ENCODE measurements around the gene CFAP52.
"Not testable (repeated sequence)": the region's sequence is repeated elsewhere in the genome, so short reads cannot be mapped to it uniquely, and the experiment has no call there.

The CFAP52 gene

DNA sequence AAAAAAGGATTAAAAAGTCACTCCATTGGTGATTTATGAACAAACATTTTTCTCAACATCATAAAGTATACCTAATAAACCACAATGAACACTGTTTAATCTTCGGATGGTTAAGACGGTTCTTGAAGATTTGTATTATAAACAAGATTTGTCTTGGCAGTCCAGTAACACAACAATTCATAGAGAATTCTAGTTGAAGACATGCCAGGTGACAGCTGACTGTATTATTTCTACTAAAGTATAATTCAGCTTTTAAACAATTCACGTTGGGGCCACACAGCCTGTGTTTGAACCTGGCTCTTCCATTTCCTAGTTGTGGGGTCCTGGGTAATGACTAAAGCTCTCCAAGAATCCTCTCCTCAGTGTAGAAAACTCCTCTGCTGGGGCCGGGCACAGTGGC, 22.8 kb upstream of the CFAP52 start:
- Mint-ChIP-seq H3K27ac (peak overlapping the region in 1 of 2 donors; percentile 29), H3K9me3 (no peaks in the 10 kb centered on the region), H3K36me3 (ENCODE audit: insufficient read depth) (peaks cover 23% of the 10 kb centered on the region), H3K4me1 (ENCODE audit: low read depth in 2 of 2) (peaks cover 0 to 2% of the 10 kb centered on the region in 2 donors), H3K4me3 (no peak overlapping the region), H3K27me3 (no peaks in the 10 kb centered on the region)
- DNase-seq, result no peak
- ATAC-seq (replicated peaks), result no peak

DNA sequence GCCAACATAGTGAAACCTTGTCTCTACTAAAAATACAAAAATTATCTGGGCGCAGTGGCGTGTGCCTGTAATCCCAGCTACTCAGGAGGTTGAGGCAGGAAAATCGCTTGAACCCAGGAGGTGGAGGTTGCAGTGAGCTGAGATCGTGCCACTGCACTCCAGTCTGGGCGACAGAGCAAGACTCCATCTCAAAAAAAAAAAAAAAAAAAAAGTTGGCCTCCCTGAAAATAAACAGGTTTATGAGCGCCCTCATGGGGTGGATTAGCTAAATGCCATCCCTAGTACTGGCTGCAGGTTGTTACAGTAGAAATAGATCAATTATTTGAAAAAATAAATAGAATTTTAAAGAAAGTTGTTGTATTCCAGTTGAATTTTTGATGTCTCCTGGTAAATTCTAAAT, 21.7 kb upstream of the CFAP52 start:
- H3K4me1 Mint-ChIP-seq (ENCODE audit: low read depth in 2 of 2); H3K27me3 Mint-ChIP-seq; ATAC-seq (replicated peaks); H3K27ac Mint-ChIP-seq; H3K9me3 Mint-ChIP-seq; H3K4me3 Mint-ChIP-seq: not testable (repeated sequence)
- peak; percentile 27 to 40 (median 37) for DNase-seq
- H3K36me3 Mint-ChIP-seq (ENCODE audit: insufficient read depth), result peaks cover 22% of the 10 kb centered on the region

DNA sequence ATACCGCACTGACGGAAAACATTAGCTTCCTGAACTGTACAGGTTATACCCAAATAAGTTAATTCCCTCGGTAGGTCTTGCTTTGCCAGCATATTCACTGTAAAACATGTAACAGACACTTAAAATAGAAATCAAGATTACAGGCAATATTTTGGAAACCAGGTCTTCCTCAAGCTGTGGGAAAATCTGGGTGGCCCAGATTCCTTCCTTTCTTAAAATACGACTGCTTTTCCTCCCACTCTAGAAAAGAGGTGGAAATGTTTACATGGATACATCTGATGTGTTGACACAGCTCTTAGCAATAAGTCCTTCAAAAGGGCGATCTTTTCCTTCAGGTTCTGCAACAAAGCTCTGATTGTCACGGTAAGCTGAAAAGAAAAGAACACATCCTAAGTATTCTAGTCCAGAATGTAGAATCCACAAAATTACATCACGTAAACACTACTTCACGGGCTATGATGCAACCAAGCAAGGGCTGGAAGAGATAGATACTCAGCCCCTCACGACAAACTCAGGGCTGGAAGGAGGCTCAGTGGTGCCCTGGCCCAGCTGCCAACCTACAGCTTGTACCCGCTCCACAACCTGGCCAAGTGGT, 19.2 kb upstream of the CFAP52 start:
- Mint-ChIP-seq H3K4me3 (no peak overlapping the region), H3K36me3 (ENCODE audit: insufficient read depth) (peaks cover 21% of the 10 kb centered on the region), H3K27ac (no peak overlapping the region), H3K9me3 (no peaks in the 10 kb centered on the region), H3K27me3 (no peaks in the 10 kb centered on the region), H3K4me1 (ENCODE audit: low read depth in 2 of 2) (peaks cover 2% of the 10 kb centered on the region in 2 donors)
- ATAC-seq (replicated peaks), result no peak
- DNase-seq, result no peak

DNA sequence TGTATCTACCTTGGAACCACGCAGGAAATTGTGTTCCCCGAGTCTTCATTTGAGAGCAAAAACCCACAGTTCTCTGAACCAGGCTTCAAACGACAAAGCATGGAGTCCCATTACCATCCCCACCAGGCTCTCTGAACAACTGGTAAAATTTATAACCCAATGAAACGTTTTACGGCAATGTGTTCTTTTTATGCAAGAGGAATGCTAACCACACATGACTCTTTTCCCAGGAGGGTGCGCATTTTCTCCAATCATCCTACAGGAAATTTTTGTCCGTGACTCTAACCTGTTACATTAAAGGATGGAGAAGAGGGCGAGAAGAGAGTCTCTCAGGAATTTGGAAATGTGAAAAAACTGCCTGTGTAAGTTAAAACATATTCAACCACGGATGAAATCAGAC, 18.6 kb upstream of the CFAP52 start:
- Mint-ChIP-seq H3K9me3 (no peaks in the 10 kb centered on the region), H3K27ac (no peak overlapping the region), H3K27me3 (no peaks in the 10 kb centered on the region), H3K4me1 (ENCODE audit: low read depth in 2 of 2) (peaks cover 2 to 8% of the 10 kb centered on the region in 2 donors), H3K36me3 (ENCODE audit: insufficient read depth) (peaks cover 21% of the 10 kb centered on the region), H3K4me3 (no peak overlapping the region)
- DNase-seq, result no peak
- ATAC-seq (replicated peaks), result no peak

DNA sequence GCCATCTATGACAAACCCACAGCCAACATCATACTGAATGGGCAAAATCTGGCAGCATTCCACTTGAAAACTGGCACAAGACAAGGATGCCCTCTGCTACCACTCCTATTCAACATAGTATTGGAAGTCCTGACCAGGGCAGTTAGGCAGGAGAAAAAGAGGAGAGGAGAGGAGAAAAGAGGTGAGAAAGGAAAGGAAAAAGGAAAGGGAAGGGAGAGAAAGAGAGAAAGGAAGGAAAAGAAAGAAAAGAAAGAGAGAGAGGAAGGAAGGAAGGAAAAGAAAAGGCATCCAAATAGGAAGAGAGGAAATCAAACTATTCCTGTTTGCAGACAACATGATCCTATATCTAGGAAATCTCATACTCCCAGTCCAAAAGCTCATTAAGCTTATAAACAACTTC, 12.3 kb upstream of the CFAP52 start:
- no peaks in the 10 kb centered on the region for H3K27me3 Mint-ChIP-seq
- H3K4me1 Mint-ChIP-seq (ENCODE audit: low read depth in 2 of 2), result peaks cover 19 to 40% of the 10 kb centered on the region in 2 donors
- H3K36me3 Mint-ChIP-seq (ENCODE audit: insufficient read depth), result peaks cover 18% of the 10 kb centered on the region
- no peak overlapping the region for H3K4me3 Mint-ChIP-seq
- DNase-seq (no peak), ATAC-seq (replicated peaks) (no peak)
- no peaks in the 10 kb centered on the region for H3K9me3 Mint-ChIP-seq
- H3K27ac Mint-ChIP-seq, result no peak overlapping the region

DNA sequence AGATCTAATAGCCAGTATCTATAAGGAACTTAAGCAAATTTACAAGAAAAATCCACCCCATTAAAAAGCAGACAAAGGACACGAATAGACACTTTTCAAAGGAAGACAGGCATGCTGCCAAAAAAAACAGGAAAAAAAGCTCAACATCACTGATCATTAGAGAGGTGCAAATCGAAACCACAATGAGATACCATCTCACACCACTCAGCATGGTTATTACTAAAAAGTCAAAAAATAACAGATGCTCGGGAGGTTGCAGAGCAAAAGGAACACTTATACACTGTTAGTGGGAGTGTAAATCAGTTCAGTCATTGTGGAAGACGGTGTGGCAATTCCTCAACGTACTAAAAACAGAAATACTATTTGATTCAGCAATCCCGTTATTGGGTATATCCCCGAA, 10.4 kb upstream of the CFAP52 start:
- ATAC-seq (replicated peaks) (peak; percentile 61), DNase-seq (peak in 1 of 3 experiments; percentile 14)
- H3K27me3 Mint-ChIP-seq, result no peaks in the 10 kb centered on the region
- H3K36me3 Mint-ChIP-seq (ENCODE audit: insufficient read depth), result peaks cover 19% of the 10 kb centered on the region
- H3K27ac Mint-ChIP-seq, result peak overlapping the region; percentile 82 to 87
- H3K4me3 Mint-ChIP-seq, result peak overlapping the region; percentile 61 to 72
- no peaks in the 10 kb centered on the region for H3K9me3 Mint-ChIP-seq
- H3K4me1 Mint-ChIP-seq (ENCODE audit: low read depth in 2 of 2), result peaks cover 19 to 44% of the 10 kb centered on the region in 2 donors

DNA sequence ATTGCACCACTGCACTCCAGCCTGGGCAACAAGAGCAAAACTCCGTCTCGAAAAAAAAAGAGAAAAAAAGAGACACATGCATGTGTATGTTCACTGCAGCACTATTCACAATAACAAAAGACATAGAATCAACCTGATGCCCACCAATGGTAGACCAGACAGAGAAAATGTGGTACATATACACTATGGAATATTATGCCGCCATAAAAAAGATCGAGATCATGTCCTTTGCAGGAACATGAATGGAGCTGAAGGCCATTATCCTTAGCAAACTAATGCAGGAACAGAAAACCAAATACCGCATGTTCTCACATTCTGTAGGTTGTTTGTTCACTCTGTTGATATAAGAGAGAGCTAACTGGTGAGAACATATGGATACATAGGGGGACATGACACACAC, 9.7 kb upstream of the CFAP52 start:
- DNase-seq; ATAC-seq (replicated peaks); H3K27me3 Mint-ChIP-seq; H3K9me3 Mint-ChIP-seq: not testable (repeated sequence)
- Mint-ChIP-seq H3K36me3 (ENCODE audit: insufficient read depth) (peaks cover 19% of the 10 kb centered on the region), H3K4me3 (peak overlapping the region; percentile 61 to 72), H3K4me1 (ENCODE audit: low read depth in 2 of 2) (peaks cover 19 to 44% of the 10 kb centered on the region in 2 donors), H3K27ac (peak overlapping the region; percentile 82 to 87)

DNA sequence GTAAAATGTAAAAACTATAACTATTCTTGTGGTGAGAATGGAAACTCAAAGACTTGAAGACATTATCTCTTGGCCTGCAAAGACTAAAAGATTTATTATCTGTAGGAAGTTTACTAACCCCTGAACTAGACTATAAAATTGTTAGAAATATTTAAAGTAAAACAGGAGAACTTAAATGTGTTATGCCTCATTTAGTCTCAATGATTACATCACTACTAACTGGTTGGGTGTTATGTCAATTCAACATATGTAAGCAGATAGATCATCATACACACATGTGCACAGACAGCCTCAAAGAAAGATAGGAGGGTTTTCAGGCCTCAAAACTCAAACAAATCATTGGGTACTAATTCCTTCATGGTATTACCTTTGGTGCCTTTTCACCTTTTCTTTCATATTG, 8.4 kb upstream of the CFAP52 start:
- Mint-ChIP-seq H3K36me3 (ENCODE audit: insufficient read depth) (peaks cover 14% of the 10 kb centered on the region), H3K27me3 (no peaks in the 10 kb centered on the region), H3K9me3 (no peaks in the 10 kb centered on the region), H3K27ac (peak overlapping the region in 1 of 2 donors; percentile 82), H3K4me3 (no peak overlapping the region), H3K4me1 (ENCODE audit: low read depth in 2 of 2) (peaks cover 19 to 40% of the 10 kb centered on the region in 2 donors)
- DNase-seq, result no peak
- no peak for ATAC-seq (replicated peaks)

DNA sequence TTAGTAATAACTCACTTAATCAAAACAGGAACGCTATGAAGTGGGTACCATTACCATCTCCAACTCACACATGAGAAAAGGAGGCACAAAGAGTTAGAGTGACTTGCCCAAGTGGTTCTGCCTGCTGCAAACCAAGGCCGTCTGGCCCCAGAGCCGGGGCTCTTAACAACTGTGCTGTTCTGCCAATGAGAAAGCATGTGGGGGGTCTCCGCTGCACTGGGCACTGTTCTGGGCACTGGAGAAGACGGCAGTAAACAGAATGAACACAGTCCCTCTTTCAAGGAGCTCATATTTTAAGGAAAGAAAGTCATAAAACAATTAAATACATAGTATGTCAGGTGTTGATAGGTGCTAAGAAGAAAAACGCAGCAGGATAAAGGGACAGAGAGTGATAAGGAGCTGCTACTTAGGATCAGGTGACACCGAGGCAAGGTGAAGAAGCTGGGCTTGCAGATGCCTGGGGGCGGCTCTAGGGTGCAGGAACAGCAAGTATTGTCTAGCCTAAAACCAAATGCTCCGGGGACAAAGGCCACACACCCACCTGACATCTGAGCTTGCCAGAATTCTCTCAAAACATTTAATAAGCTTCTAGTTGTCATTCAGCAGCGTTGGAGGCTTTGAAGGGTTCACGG, 7.4 kb upstream of the CFAP52 start:
- H3K9me3 Mint-ChIP-seq, result no peaks in the 10 kb centered on the region
- no peaks in the 10 kb centered on the region for H3K27me3 Mint-ChIP-seq
- H3K4me3 Mint-ChIP-seq, result no peak overlapping the region
- ATAC-seq (replicated peaks), result no peak
- H3K36me3 Mint-ChIP-seq (ENCODE audit: insufficient read depth), result peaks cover 11% of the 10 kb centered on the region
- H3K27ac Mint-ChIP-seq, result no peak overlapping the region
- H3K4me1 Mint-ChIP-seq (ENCODE audit: low read depth in 2 of 2), result peaks cover 22 to 44% of the 10 kb centered on the region in 2 donors
- DNase-seq, result no peak

DNA sequence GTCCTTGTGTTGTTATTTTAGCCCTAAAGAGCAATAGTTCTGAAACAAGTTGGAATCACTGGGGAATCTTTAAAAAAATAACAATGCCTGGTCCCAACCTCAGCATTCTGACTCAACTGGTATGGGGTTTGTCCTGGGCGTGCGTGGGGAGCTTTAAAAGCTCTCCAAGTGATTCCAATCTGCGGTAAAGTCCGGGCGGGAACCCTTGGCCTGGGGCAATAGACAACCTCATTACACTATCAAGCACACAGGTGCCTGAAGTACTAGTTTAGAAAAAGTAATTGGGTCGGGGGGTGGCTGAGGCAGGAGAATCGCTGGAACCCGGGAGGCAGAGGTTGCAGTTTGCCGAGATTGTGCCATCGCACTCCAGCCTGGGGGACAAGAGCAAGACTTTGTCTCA, 5.2 kb upstream of the CFAP52 start:
- Mint-ChIP-seq H3K27ac (no peak overlapping the region), H3K27me3 (no peaks in the 10 kb centered on the region), H3K4me3 (no peak overlapping the region), H3K36me3 (ENCODE audit: insufficient read depth) (peaks cover 21% of the 10 kb centered on the region), H3K4me1 (ENCODE audit: low read depth in 2 of 2) (peaks cover 17 to 32% of the 10 kb centered on the region in 2 donors), H3K9me3 (no peaks in the 10 kb centered on the region)
- DNase-seq, result no peak
- ATAC-seq (replicated peaks), result no peak

DNA sequence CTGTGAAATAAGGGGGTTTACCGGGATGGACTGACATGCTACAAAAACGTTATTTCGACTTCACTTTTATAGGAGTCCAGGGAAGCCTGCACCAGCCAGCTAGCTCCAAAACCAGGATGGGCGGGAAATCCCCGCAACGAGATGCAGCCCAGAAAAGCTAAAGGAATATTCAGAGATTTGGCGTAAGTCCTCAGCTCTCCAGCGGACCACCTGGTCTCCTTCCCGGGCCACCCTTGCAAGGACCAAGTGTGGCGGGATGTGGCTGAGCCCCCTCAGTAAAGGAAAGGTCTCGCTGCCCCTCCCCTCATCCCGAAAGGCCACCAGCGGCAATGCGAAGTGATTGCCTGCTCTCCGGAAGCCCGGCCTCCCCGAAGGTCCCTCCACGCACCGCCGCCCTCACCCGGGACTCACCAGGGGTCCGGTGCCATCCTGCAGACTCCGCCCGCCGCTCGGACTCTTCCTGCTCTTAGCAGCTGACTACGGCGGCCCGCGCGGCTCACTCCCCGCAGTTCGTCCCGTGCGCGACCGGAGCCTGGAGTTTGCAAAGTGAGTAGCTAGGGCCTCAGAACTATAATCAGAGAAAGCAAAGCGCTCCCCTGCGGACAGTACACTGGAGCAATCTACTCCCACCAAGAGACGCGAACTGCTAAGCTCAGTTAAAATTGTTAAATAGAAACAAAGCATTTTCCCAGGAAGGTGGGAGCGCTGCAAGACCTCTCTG, 901 bp upstream of the CFAP52 start, which contains the start of gene STX8:
STX8 (minus strand) TSS at position 440 of the 721 bp plus-strand sequence; CDS start at position 428, 12 bp downstream.
- ATAC-seq (replicated peaks), result peak; percentile 78
- peaks cover 19 to 32% of the 10 kb centered on the region in 2 donors for H3K4me1 Mint-ChIP-seq (ENCODE audit: low read depth in 2 of 2)
- H3K36me3 Mint-ChIP-seq (ENCODE audit: insufficient read depth), result peaks cover 19% of the 10 kb centered on the region
- DNase-seq, result peak; percentile 63 to 66 (median 63)
- H3K9me3 Mint-ChIP-seq, result no peaks in the 10 kb centered on the region
- H3K4me3 Mint-ChIP-seq, result peak within 1 kb of the TSS; percentile 99
- H3K27ac Mint-ChIP-seq, result peak within 1 kb of the TSS; percentile 94 to 99
- no peaks in the 10 kb centered on the region for H3K27me3 Mint-ChIP-seq

DNA sequence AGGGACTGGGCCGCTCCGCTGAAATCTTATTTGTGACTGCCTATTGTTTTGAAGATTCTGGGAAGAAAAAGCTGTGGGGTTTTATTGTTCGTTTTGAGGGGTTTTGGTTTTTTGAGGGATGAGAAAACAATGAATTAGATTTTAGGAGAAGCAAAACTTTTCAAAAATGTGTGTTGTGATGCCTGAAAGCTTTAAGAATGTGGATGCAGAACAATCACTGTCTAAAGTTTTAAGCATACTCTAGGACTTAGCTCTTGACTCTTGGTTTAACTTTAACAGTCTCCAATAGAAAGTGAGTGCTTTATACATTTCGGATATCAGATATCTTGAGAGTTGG, 899 bp downstream of the CFAP52 start:
- H3K4me1 Mint-ChIP-seq (ENCODE audit: low read depth in 2 of 2), result peaks cover 19 to 29% of the 10 kb centered on the region in 2 donors
- peak overlapping the region; percentile 99 for H3K4me3 Mint-ChIP-seq
- H3K36me3 Mint-ChIP-seq (ENCODE audit: insufficient read depth), result peaks cover 19% of the 10 kb centered on the region
- DNase-seq (no peak), ATAC-seq (replicated peaks) (no peak)
- no peaks in the 10 kb centered on the region for H3K27me3 Mint-ChIP-seq
- peak overlapping the region in 1 of 2 donors; percentile 99 for H3K27ac Mint-ChIP-seq
- no peaks in the 10 kb centered on the region for H3K9me3 Mint-ChIP-seq

DNA sequence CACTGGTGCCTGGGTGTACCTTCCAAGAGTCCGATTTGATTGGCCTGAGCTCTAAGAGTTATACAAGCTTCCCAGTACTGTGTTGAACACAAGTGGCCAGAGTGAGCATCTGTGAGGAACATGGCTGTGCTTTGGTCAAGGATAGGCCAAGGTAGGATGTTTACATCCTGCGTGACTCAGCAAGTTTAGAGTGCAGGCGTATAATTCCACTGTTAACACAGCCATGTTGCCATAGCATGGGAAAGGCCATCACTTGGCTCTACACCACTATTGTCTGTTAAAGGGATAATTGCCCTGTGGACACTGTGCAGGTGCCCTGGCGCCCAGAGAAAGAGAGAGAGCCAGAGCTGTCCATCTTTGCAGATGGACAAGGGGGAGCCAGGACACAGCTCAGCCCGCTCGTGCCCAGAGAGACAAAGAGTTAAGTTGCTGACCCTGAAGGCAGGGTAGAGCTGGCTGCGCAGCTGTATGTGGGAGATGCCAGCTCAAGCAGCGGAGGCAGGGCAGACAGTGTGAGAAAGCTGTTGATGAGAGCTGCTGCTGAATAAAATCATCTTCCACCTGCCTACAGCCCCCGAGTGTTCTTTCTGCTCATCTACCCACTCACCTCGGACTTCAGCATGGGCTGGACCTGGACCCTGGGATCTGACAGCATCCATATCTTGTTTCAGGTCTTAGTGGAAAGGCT, 11.7 kb downstream of the CFAP52 start:
- H3K4me3 Mint-ChIP-seq, result no peak overlapping the region
- H3K4me1 Mint-ChIP-seq (ENCODE audit: low read depth in 2 of 2), result no peaks in the 10 kb centered on the region
- peaks cover 7% of the 10 kb centered on the region for H3K36me3 Mint-ChIP-seq (ENCODE audit: insufficient read depth)
- no peak overlapping the region for H3K27ac Mint-ChIP-seq
- peaks cover 0 to 7% of the 10 kb centered on the region in 2 donors for H3K27me3 Mint-ChIP-seq
- ATAC-seq (replicated peaks) (no peak), DNase-seq (no peak)
- H3K9me3 Mint-ChIP-seq, result peaks cover 3 to 7% of the 10 kb centered on the region in 2 donors

Data from effector memory CD8-positive, alpha-beta T cell (primary cell).